ENCODE data around the gene TIFAB.

- TF ChIP-seq CTCF (IDR thresholded peaks at IDR 0.05) (no peak), POLR2A (IDR thresholded peaks at IDR 0.05) (no peak)
Measured at GRCh38 chr5:135494196-135494595, 42.0 kb upstream of the TIFAB start.

Data from lower leg skin (tissue), 3 donors.